Neural progenitor cell (in vitro differentiated cells): ENCODE measurements around the gene FAIM. TPM values are rescaled to one million over a fixed set of nuclear protein-coding genes. Genes with fewer than 3 reads are reported as not detected.

Source experiments
- DNase-seq: peaks from one replicate; pipeline ENCODE4 v3.0.0-alpha.2; 2016; ENCODE audit warnings: low spot score
- H2AFZ ChIP-seq: fragments of 200-600 bp; sonication (generic); replicated peaks from 2 replicates; pipeline ENCODE4 v1.6.1; 2016; ENCODE audit warnings: antibody characterized with exemption
- H3F3A ChIP-seq: fragments of 200-600 bp; sonication (generic); 2 replicates; pipeline ENCODE4 v1.6.1; 2016; ENCODE audit warnings: antibody characterized with exemption, low read depth
- H3K27ac ChIP-seq: fragments of 200-600 bp; sonication (generic); 2 replicates; pipeline ENCODE4 v1.5.1; 2016; ENCODE audit warnings: mild to moderate bottlenecking
- H3K27me3 ChIP-seq: fragments of 200-600 bp; sonication (generic); 2 replicates; pipeline ENCODE4 v1.6.1; 2016; ENCODE audit warnings: mild to moderate bottlenecking, moderate library complexity
- H3K36me3 ChIP-seq: fragments of 200-600 bp; sonication (generic); 2 replicates; pipeline ENCODE4 v1.5.1; 2016
- H3K4me1 ChIP-seq: fragments of 200-600 bp; sonication (generic); 2 replicates; pipeline ENCODE4 v1.6.1; 2016; ENCODE audit warnings: mixed run types
- H3K4me2 ChIP-seq: fragments of 200-600 bp; sonication (generic); 2 replicates; pipeline ENCODE4 v1.6.1; 2016
- H3K4me3 ChIP-seq: fragments of 200-600 bp; sonication (generic); 2 replicates; pipeline ENCODE4 v1.5.1; 2016
- H3K79me2 ChIP-seq: fragments of 200-600 bp; sonication (generic); 2 replicates; pipeline ENCODE4 v1.6.1; 2016; ENCODE audit warnings: low read depth
- H3K9ac ChIP-seq: fragments of 200-600 bp; sonication (generic); 2 replicates; pipeline ENCODE4 v1.6.1; 2016
- H3K9me3 ChIP-seq: fragments of 200-600 bp; sonication (generic); 2 replicates; pipeline ENCODE4 v1.5.1; 2016; ENCODE audit warnings: low read depth
- H4K20me1 ChIP-seq: fragments of 200-600 bp; sonication (generic); 2 replicates; pipeline ENCODE4 v1.6.1; 2016; ENCODE audit warnings: low read depth
- H3K27ac Mint-ChIP-seq: 3 replicates; pipeline ENCODE4 v1.8.0; 2021; ENCODE audit warnings: mixed read lengths
- H3K27me3 Mint-ChIP-seq: 2 replicates; pipeline ENCODE4 v1.8.0; 2022; ENCODE audit warnings: low read depth, mild to moderate bottlenecking, inconsistent platforms, moderate library complexity, mixed read lengths; ENCODE audit not compliant: insufficient read depth
- H3K36me3 Mint-ChIP-seq: 3 replicates; pipeline ENCODE4 v1.8.0; 2021; ENCODE audit warnings: mixed read lengths
- H3K4me1 Mint-ChIP-seq: 3 replicates; pipeline ENCODE4 v1.8.0; 2021; ENCODE audit warnings: mixed read lengths
- H3K4me3 Mint-ChIP-seq: 3 replicates; pipeline ENCODE4 v1.8.0; 2021; ENCODE audit warnings: mild to moderate bottlenecking, moderate library complexity, mixed read lengths
- H3K9me3 Mint-ChIP-seq: 3 replicates; pipeline ENCODE4 v1.8.0; 2020; ENCODE audit warnings: mixed read lengths
- CTCF ChIP-seq: fragments of 200-600 bp; sonication (generic); IDR thresholded peaks from 2 replicates; pipeline ENCODE4 v1.5.1; 2017; ENCODE audit warnings: antibody characterized with exemption, mild to moderate bottlenecking
- EZH2 ChIP-seq: fragments of 200-600 bp; sonication (generic); IDR thresholded peaks from 2 replicates; pipeline ENCODE4 v1.6.1; 2017; ENCODE audit warnings: antibody characterized with exemption, mild to moderate bottlenecking, moderate library complexity
- EZH2phosphoT487 ChIP-seq: fragments of 200-600 bp; sonication (generic); IDR thresholded peaks from 2 replicates; pipeline ENCODE4 v1.6.1; 2017; ENCODE audit warnings: antibody characterized with exemption
- total RNA-seq: library from RNA; depleted of rRNA; stranded (reverse); fragments of >200 nt; gene quantifications from 2 replicates; pipeline ENCODE4 v1.2.3, GENCODE V29; 2015; ENCODE audit warnings: low replicate concordance

FAIM gene
- total RNA-seq, 1 donor from 2014 or later = 13.2 TPM

GRCh38 chr3:138653567-138653966 is 45.0 kb downstream of the FAIM start:
- Mint-ChIP-seq H3K4me1 (no peaks in the 10 kb centered on the region), H3K27me3 (no peaks in the 10 kb centered on the region), H3K9me3 (peaks cover 8% of the 10 kb centered on the region), H3K4me3 (no peak overlapping the region), H3K36me3 (peaks cover 41% of the 10 kb centered on the region), H3K27ac (no peak overlapping the region)
- TF ChIP-seq EZH2 (no peak), EZH2phosphoT487 (no peak)
- Histone ChIP-seq H3K79me2 (no peaks in the 10 kb centered on the region), H3K4me3 (no peak overlapping the region), H3K36me3 (peaks cover 13% of the 10 kb centered on the region), H3K4me1 (no peaks in the 10 kb centered on the region), H3K4me2 (no peak overlapping the region), H3K9ac (no peak overlapping the region), H3K27me3 (no peaks in the 10 kb centered on the region), H3F3A (no peaks in the 10 kb centered on the region), H2AFZ (no peak overlapping the region), H3K27ac (no peak overlapping the region), H3K9me3 (no peaks in the 10 kb centered on the region), H4K20me1 (no peaks in the 10 kb centered on the region)
- DNase-seq = no peak

- H3K9me3 ChIP-seq = no peaks in the 10 kb centered on the region
- no peaks in the 10 kb centered on the region for H3K9me3 Mint-ChIP-seq
- H3K4me1 ChIP-seq = no peaks in the 10 kb centered on the region
- no peak overlapping the region for H3K4me3 Mint-ChIP-seq
- H3K4me1 Mint-ChIP-seq = no peaks in the 10 kb centered on the region
- H2AFZ ChIP-seq = no peak overlapping the region
- no peak overlapping the region for H3K4me2 ChIP-seq
- no peak overlapping the region for H3K9ac ChIP-seq
- H3K79me2 ChIP-seq = no peaks in the 10 kb centered on the region
- TF ChIP-seq EZH2 = no peak
- TF ChIP-seq EZH2phosphoT487 = no peak
- no peak for TF ChIP-seq CTCF
- H3K36me3 ChIP-seq = peaks cover 4% of the 10 kb centered on the region
- H4K20me1 ChIP-seq = no peaks in the 10 kb centered on the region
- H3K27me3 Mint-ChIP-seq = peaks cover 2% of the 10 kb centered on the region
- H3K27ac Mint-ChIP-seq = no peak overlapping the region
- peaks cover 26% of the 10 kb centered on the region for H3K36me3 Mint-ChIP-seq
- H3K27me3 ChIP-seq = no peaks in the 10 kb centered on the region
- no peak overlapping the region for H3K4me3 ChIP-seq
- H3K27ac ChIP-seq = no peak overlapping the region
- no peak for DNase-seq
- no peaks in the 10 kb centered on the region for H3F3A ChIP-seq
Observed at GRCh38 chr3:138657508-138657907, 48.9 kb downstream of the FAIM start.

- Histone ChIP-seq H3K27me3 (no peaks in the 10 kb centered on the region), H3K4me2 (no peak overlapping the region), H3K9ac (no peak overlapping the region), H3K4me3 (no peak overlapping the region), H3K9me3 (no peaks in the 10 kb centered on the region), H4K20me1 (no peaks in the 10 kb centered on the region), H3K79me2 (no peaks in the 10 kb centered on the region), H3K27ac (no peak overlapping the region), H3K36me3 (no peaks in the 10 kb centered on the region), H3K4me1 (peaks cover 12% of the 10 kb centered on the region), H3F3A (no peaks in the 10 kb centered on the region), H2AFZ (no peak overlapping the region)
- Mint-ChIP-seq H3K4me1 (peaks cover 6% of the 10 kb centered on the region), H3K4me3 (no peak overlapping the region), H3K27me3 (no peaks in the 10 kb centered on the region), H3K9me3 (no peaks in the 10 kb centered on the region), H3K36me3 (peaks cover 25% of the 10 kb centered on the region), H3K27ac (no peak overlapping the region)
- no peak for DNase-seq
- TF ChIP-seq EZH2 = no peak
- no peak for TF ChIP-seq CTCF
- no peak for TF ChIP-seq EZH2phosphoT487
Observed at GRCh38 chr3:138668107-138668506, 59.5 kb downstream of the FAIM start.

- peaks cover 13% of the 10 kb centered on the region for H3K9me3 Mint-ChIP-seq
- Histone ChIP-seq H3K4me2 (no peak overlapping the region), H3K9ac (no peak overlapping the region), H3F3A (no peaks in the 10 kb centered on the region), H3K36me3 (peaks cover 4% of the 10 kb centered on the region), H2AFZ (no peak overlapping the region), H4K20me1 (no peaks in the 10 kb centered on the region), H3K4me1 (peaks cover 12% of the 10 kb centered on the region), H3K27me3 (no peaks in the 10 kb centered on the region), H3K4me3 (no peak overlapping the region), H3K9me3 (no peaks in the 10 kb centered on the region), H3K79me2 (no peaks in the 10 kb centered on the region), H3K27ac (no peak overlapping the region)
- TF ChIP-seq EZH2phosphoT487 (no peak), EZH2 (no peak), CTCF (no peak)
- H3K36me3 Mint-ChIP-seq = peaks cover 30% of the 10 kb centered on the region
- H3K27me3 Mint-ChIP-seq = no peaks in the 10 kb centered on the region
- no peak for DNase-seq
- no peak overlapping the region for H3K27ac Mint-ChIP-seq
- H3K4me3 Mint-ChIP-seq = no peak overlapping the region
- peaks cover 13% of the 10 kb centered on the region for H3K4me1 Mint-ChIP-seq
Observed at GRCh38 chr3:138670407-138670806, 61.8 kb downstream of the FAIM start.
